HG02642 (cell line): ENCODE results near the gene DSCAM.
"Not testable (repeated sequence)": the region's sequence is repeated elsewhere in the genome, so short reads cannot be mapped to it uniquely, and the experiment has no call there.

Experiments used
- ATAC-seq: cut with Tn5 transposase; IDR thresholded peaks from one replicate; pipeline ENCODE4 v1.9.1; 2021; ENCODE audit warnings: mild to moderate bottlenecking; ENCODE audit not compliant: unreplicated experiment, poor library complexity

DSCAM gene

GRCh38 chr21:40282912-40283886 lies 563.8 kb downstream of the DSCAM start:
- ATAC-seq: no peak

GRCh38 chr21:40278345-40278744 lies 568.6 kb downstream of the DSCAM start:
- ATAC-seq: no peak

- no peak for ATAC-seq
Measured at GRCh38 chr21:40276001-40276400, 571.0 kb downstream of the DSCAM start.

GRCh38 chr21:40272037-40272436 lies 574.9 kb downstream of the DSCAM start:
- no peak for ATAC-seq

- no peak for ATAC-seq
Measured at GRCh38 chr21:40271164-40271563, 575.8 kb downstream of the DSCAM start.

- no peak for ATAC-seq
Measured at GRCh38 chr21:40270047-40270446, 576.9 kb downstream of the DSCAM start.

- ATAC-seq: no peak
Measured at GRCh38 chr21:40269239-40269638, 577.7 kb downstream of the DSCAM start.

- not testable (repeated sequence) for ATAC-seq
Measured at GRCh38 chr21:40258456-40258855, 588.5 kb downstream of the DSCAM start.

- no peak for ATAC-seq
Measured at GRCh38 chr21:40257342-40257741, 589.6 kb downstream of the DSCAM start.

GRCh38 chr21:40255518-40256444 lies 591.2 kb downstream of the DSCAM start:
- no peak for ATAC-seq

GRCh38 chr21:40254540-40255465 lies 592.2 kb downstream of the DSCAM start:
- ATAC-seq: no peak

GRCh38 chr21:40253112-40253511 lies 593.8 kb downstream of the DSCAM start:
- no peak for ATAC-seq

GRCh38 chr21:40250514-40251294 lies 596.3 kb downstream of the DSCAM start:
- ATAC-seq: no peak

- ATAC-seq: no peak
Measured at GRCh38 chr21:40244981-40245380, 602.0 kb downstream of the DSCAM start.

- ATAC-seq: no peak
Measured at GRCh38 chr21:40243685-40244084, 603.3 kb downstream of the DSCAM start.

- no peak for ATAC-seq
Measured at GRCh38 chr21:40242586-40243265, 604.2 kb downstream of the DSCAM start.

GRCh38 chr21:40235528-40235927 lies 611.4 kb downstream of the DSCAM start:
- no peak for ATAC-seq

- ATAC-seq: no peak
Measured at GRCh38 chr21:40231979-40232378, 615.0 kb downstream of the DSCAM start.

GRCh38 chr21:40227096-40227495 lies 619.9 kb downstream of the DSCAM start:
- no peak for ATAC-seq
